IPS-15b (cell line): ENCODE data around the gene C12orf56.
"Not testable (repeated sequence)": the region's sequence is repeated elsewhere in the genome, so short reads cannot be mapped to it uniquely, and the experiment has no call there.

Experiments
- H3K27me3 ChIP-seq: one replicate; pipeline ENCODE4 v1.6.1; 2013; ENCODE audit warnings: low read length; ENCODE audit not compliant: control insufficient read depth, insufficient read depth
- H3K36me3 ChIP-seq: one replicate; pipeline ENCODE4 v1.6.1; 2013; ENCODE audit warnings: low read length; ENCODE audit not compliant: control insufficient read depth, insufficient read depth
- H3K4me1 ChIP-seq: one replicate; pipeline ENCODE4 v1.6.1; 2013; ENCODE audit warnings: mild to moderate bottlenecking, low read length; ENCODE audit not compliant: control insufficient read depth, insufficient read depth
- H3K4me3 ChIP-seq: one replicate; pipeline ENCODE4 v1.5.1; 2013; ENCODE audit warnings: low read depth, low read length
- H3K9ac ChIP-seq: one replicate; pipeline ENCODE4 v1.6.1; 2013; ENCODE audit warnings: low read depth, mild to moderate bottlenecking, low read length
- H3K9me3 ChIP-seq: one replicate; pipeline ENCODE4 v1.6.1; 2013; ENCODE audit warnings: mild to moderate bottlenecking, low read length; ENCODE audit not compliant: control insufficient read depth, insufficient read depth

C12orf56 gene

DNA sequence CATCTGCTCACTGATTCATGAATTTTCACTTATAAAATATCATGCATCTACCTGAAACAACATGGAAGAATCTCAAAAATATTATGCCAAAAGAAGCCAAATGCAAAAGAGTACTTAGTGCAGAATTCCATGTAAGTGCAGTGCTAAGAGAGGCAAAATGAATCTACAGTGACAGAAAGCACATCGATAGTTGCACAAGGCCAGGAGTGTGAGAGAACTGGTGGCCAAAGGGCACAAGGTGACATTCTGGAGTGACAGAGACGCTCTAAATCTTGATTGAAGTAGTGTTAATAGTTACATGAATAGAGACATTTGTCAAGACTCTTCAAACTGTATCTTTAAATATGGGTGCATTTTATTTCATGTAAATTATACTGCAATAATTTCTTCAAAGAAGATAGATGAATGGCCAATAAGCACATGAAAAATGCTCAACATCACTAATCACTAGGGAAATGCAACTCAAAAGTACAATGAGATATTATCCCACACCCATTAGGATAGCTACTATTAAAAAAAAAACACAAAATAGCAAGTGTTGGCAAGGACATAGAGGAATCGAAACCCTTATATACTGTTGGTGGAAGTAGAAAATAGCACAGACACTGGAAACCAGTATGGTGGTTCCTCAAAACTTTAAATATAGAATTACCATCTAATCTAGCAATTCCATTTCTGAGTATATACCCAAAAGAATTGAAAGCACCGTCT, 96.7 kb downstream of the C12orf56 start:
- no peak overlapping the region for H3K9ac ChIP-seq
- peak overlapping the region; percentile 13 for H3K4me3 ChIP-seq
- H3K4me1 ChIP-seq, result peaks cover 3% of the 10 kb centered on the region
- H3K36me3 ChIP-seq, result no peaks in the 10 kb centered on the region
- no peaks in the 10 kb centered on the region for H3K9me3 ChIP-seq
- no peaks in the 10 kb centered on the region for H3K27me3 ChIP-seq

DNA sequence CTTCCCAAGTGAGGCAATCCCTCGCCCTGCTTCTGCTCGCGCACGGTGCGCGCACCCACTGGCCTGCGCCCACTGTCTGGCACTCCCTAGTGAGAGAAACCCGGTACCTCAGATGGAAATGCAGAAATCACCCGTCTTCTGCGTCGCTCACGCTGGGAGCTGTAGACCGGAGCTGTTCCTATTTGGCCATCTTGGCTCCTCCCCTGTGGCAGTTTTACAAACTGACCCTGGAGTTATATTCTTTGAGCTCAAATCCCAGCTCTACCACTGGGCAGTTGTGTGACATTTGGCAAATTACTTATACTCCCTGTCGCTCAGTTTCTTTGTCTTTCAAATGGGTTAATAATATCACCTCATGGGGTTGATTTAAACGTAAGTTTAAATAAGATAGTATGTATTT, 97.4 kb downstream of the C12orf56 start:
- peak overlapping the region; percentile 13 for H3K4me3 ChIP-seq
- H3K9me3 ChIP-seq, H3K27me3 ChIP-seq, H3K36me3 ChIP-seq, H3K4me1 ChIP-seq, H3K9ac ChIP-seq: not testable (repeated sequence)

DNA sequence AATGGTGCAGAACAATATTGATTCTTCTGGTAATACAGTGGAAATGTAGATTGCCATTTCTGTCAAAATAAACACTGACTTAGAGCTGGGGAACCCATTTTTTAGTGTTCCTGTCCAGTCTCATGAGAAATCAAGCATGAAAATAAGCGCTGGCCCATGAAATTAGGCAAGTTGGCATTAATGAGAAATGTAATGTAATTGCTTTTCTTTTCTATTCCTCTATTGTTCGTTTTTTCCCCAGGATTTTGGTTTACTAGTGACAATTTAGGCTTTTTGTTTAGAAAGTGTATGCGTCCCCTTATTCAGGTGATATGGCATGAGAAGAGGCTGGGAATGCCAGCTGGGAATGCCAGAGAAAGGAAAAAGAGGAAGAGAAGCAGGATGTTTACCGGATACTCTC, 104.0 kb downstream of the C12orf56 start:
- Histone ChIP-seq H3K4me3 (no peak overlapping the region), H3K4me1 (no peaks in the 10 kb centered on the region), H3K9ac (no peak overlapping the region), H3K27me3 (no peaks in the 10 kb centered on the region), H3K36me3 (no peaks in the 10 kb centered on the region), H3K9me3 (no peaks in the 10 kb centered on the region)

DNA sequence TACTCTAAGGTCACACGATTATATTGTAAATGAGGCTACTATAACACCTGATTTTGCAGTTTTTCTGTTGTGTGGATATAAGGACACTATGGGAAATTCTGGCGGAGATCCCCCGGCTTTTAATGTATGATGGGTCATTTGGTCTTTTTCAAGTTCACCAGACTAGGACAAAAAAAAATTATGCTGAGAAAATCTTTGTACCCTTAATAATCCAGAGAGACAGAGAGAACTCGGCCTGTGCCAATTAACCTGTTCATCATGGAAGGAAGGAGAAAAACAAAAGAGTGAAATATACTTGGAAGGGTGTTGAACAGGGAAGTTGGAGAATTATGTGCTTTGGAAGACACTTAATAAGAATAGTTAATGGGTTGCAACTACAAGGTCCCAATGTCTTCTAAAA, 106.3 kb downstream of the C12orf56 start:
- Histone ChIP-seq H3K9me3 (no peaks in the 10 kb centered on the region), H3K4me3 (no peak overlapping the region), H3K27me3 (no peaks in the 10 kb centered on the region), H3K36me3 (no peaks in the 10 kb centered on the region), H3K4me1 (no peaks in the 10 kb centered on the region), H3K9ac (no peak overlapping the region)

DNA sequence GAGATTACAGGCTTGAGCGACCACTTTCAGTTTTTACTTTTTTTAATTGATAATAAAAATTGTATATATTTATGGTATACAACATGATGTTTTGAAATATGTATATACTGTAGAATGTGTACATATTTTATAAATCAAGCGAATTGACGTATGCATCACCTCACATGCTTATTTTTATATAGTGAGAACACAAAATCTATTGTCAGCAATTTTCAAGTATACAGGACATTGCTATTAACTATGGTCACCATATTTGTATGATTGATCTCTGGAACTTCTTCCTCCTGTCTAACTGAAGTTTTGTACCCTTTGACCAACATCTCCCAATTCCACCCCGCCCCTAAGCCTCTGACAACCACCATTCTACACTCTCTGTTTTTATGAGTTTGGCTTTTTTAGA, 112.1 kb downstream of the C12orf56 start:
- no peaks in the 10 kb centered on the region for H3K9me3 ChIP-seq
- H3K27me3 ChIP-seq, result no peaks in the 10 kb centered on the region
- no peak overlapping the region for H3K9ac ChIP-seq
- H3K4me1 ChIP-seq, result peaks cover 7% of the 10 kb centered on the region
- no peak overlapping the region for H3K4me3 ChIP-seq
- H3K36me3 ChIP-seq, result no peaks in the 10 kb centered on the region

DNA sequence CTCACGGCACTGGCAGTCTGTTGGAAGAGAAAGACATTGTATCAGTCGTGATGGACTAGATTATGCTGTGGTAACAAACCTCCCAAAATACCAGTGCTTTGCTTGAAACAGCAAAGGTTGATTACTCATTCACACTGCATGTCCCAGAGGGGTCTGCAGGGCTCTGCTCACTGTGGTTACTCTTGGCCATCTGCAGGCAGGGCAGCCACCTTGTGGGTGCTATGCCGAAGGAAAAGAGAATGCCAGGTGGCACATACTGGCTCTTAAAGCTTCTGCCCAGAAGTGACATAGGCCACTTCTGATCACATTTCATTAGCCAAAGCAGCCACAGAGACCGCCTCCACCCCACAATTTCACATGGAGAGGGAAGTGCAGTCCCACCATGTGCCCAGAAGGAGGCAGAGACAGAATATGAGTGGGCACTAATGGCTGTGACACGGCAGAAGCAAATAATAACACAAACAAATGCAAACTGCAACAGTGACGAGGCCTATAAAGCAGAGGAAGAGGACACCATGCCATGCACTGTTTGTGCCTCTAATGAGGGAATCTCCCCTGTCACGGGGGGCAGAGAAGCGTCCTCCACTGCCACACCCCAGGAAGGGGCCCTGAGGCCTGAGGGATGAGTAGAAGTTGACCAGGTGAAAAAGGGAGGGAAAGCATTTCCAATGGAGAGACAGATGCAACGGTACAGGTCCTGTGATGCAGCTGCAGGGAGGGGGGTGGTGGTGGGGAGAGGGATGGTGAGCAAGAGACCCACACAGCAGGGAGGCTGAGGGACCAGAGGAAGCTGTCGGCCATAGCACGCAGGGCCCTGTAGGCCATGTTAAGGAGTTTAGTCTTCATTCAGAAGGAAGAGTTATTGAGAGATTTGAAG, 116.8 kb downstream of the C12orf56 start:
- no peak overlapping the region for H3K4me3 ChIP-seq
- H3K36me3 ChIP-seq, result no peaks in the 10 kb centered on the region
- peak overlapping the region; percentile 30 for H3K9ac ChIP-seq

DNA sequence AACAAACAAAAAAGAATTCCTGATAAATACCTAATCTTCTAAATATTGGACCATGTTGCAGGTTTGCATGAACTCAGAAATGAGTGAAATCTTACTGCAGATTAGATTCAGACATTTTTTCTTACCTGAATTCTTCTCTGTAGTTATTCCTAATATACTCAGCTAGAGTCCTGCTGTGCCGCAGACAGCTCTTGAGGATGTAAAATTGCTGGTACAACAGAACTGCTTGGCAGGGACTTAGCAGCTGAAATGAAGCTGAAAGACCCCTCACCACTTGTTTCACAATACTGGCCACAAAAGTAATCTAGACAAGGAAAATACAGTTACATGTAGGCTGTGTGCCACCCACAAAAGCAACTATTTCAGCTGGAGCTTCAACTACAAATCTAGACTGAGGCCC, 120.1 kb downstream of the C12orf56 start:
- Histone ChIP-seq H3K9ac (no peak overlapping the region), H3K27me3 (no peaks in the 10 kb centered on the region), H3K9me3 (no peaks in the 10 kb centered on the region), H3K4me1 (peaks cover 7% of the 10 kb centered on the region), H3K4me3 (no peak overlapping the region), H3K36me3 (no peaks in the 10 kb centered on the region)

More for the DNA sequence above, 116.8 kb downstream of the C12orf56 start:
- Histone ChIP-seq H3K4me1 (peaks cover 7% of the 10 kb centered on the region), H3K27me3 (no peaks in the 10 kb centered on the region), H3K9me3 (no peaks in the 10 kb centered on the region)

DNA sequence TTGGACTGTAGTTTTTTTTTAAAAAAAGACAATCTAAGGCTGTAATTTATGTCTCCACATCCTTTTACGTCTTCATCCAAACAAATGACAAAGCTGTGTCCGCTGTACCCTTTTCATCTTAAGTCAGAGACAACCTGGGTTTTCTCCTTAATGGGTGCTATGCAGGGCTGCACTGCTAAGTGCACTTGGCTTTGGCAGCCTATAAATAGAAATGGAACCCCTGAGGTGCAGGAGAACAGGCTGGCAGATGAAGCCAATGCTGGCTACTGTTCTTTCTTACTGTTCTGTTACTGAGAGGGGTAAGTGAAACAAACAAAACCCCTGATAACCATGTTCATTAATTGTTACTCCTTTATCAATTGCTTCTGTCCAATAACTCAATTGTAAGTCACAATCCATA, 121.4 kb downstream of the C12orf56 start:
- Histone ChIP-seq H3K9me3 (no peaks in the 10 kb centered on the region), H3K36me3 (no peaks in the 10 kb centered on the region), H3K4me1 (peaks cover 4% of the 10 kb centered on the region), H3K4me3 (no peak overlapping the region), H3K9ac (no peak overlapping the region), H3K27me3 (no peaks in the 10 kb centered on the region)

DNA sequence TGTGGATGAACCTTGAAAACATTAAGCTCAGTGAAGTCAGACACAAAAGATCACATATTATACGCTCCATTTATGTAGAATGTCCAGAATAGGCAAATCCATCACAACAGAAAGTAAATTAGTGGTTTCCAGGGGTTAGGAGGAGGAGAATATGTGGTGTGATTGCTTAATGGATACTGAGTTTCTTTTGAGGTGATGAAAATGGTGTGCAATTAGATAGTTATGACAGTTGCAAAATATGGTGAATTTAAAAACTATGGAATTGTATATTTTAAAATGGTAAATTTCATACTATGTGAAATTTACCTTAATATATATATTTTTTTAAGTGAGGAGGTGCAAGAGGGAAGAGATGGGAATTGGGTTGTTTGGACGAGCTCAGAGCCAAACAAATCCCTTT, 122.1 kb downstream of the C12orf56 start:
- Histone ChIP-seq H3K9ac (no peak overlapping the region), H3K4me3 (no peak overlapping the region), H3K36me3 (no peaks in the 10 kb centered on the region), H3K27me3 (no peaks in the 10 kb centered on the region), H3K4me1 (no peaks in the 10 kb centered on the region), H3K9me3 (no peaks in the 10 kb centered on the region)

DNA sequence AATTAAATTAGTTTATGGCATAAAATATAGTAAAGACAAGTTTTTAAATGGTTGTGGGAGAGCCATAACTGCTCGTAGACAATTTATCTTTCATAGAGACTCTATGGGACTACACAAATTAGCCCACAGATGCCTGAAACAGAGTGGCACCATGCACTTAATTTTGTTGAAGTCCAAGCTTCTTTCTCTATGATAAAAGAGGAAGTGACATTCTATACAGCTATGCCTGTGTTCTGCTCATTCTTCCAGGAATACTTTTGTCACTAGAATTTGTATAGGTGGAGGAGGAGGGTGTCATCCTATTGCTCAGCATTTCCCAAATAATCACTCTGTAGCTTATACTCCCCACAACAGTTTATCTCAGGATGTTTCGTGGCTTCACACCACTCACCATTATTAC, 124.7 kb downstream of the C12orf56 start:
- no peak overlapping the region for H3K9ac ChIP-seq
- H3K4me3 ChIP-seq, result no peak overlapping the region
- no peaks in the 10 kb centered on the region for H3K9me3 ChIP-seq
- H3K36me3 ChIP-seq, result no peaks in the 10 kb centered on the region
- no peaks in the 10 kb centered on the region for H3K4me1 ChIP-seq
- H3K27me3 ChIP-seq, result no peaks in the 10 kb centered on the region

DNA sequence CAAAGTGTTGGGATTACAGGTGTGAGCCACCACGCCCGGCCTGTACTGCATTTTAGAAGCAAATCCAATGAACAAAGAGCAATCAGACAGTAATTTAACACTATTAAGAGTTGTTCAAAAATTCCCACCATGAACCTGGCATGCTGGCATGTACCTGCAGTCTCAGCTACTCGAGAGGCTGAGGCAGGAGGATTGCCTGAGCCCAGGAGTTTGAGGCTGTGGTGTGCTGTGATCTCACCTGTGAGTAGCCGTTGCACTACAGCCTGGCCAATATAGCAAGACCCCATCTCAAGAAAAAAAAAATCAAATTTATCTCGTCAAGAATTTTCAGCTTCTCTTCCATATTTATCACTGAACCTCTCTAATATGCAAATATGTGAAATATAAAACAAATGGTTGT, 128.7 kb downstream of the C12orf56 start:
- H3K4me3 ChIP-seq, result no peak overlapping the region
- no peaks in the 10 kb centered on the region for H3K4me1 ChIP-seq
- no peak overlapping the region for H3K9ac ChIP-seq
- no peaks in the 10 kb centered on the region for H3K27me3 ChIP-seq
- H3K36me3 ChIP-seq, result no peaks in the 10 kb centered on the region
- no peaks in the 10 kb centered on the region for H3K9me3 ChIP-seq

DNA sequence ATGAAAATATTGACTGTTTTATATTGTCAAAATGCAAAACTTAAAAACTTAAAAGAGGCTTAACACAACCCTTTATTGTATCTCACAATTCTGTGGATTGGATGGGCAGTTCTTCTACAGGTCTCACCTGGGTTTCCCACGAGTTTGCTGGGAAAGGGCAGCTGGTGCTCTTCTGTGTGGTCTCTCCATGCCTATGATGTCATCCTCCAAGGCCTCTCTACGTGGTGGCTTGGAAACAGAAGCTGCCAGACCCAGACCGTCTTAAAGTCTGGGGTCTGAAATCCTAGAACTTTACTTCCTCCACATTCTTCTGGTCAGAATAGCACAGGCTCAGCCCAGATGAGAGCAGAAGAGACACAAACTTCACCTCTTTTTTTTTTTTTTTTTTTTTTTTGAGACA, 132.0 kb downstream of the C12orf56 start:
- no peak overlapping the region for H3K4me3 ChIP-seq
- no peaks in the 10 kb centered on the region for H3K36me3 ChIP-seq
- no peaks in the 10 kb centered on the region for H3K27me3 ChIP-seq
- H3K9me3 ChIP-seq, result no peaks in the 10 kb centered on the region
- H3K4me1 ChIP-seq, result no peaks in the 10 kb centered on the region
- H3K9ac ChIP-seq, result no peak overlapping the region
